HG02678 (cell line): ENCODE data around the gene KLRF2.

Experiments
- ATAC-seq: cut with Tn5 transposase; IDR thresholded peaks from one replicate; pipeline ENCODE4 v1.9.1; 2021; ENCODE audit warnings: mild to moderate bottlenecking, moderate library complexity; ENCODE audit not compliant: unreplicated experiment

The KLRF2 gene

GRCh38 chr12:9883175-9883574 lies 1.9 kb downstream of the KLRF2 start:
- no peak for ATAC-seq

- ATAC-seq: no peak
Observed at GRCh38 chr12:9888665-9889273, 7.5 kb downstream of the KLRF2 start.

GRCh38 chr12:9895215-9895971 lies 14.1 kb downstream of the KLRF2 start:
- no peak for ATAC-seq

- ATAC-seq: no peak
Observed at GRCh38 chr12:9897535-9897934, 16.2 kb downstream of the KLRF2 start.

GRCh38 chr12:9899209-9899608 lies 17.9 kb downstream of the KLRF2 start:
- no peak for ATAC-seq

GRCh38 chr12:9900930-9901329 lies 19.6 kb downstream of the KLRF2 start:
- ATAC-seq: no peak

GRCh38 chr12:9902539-9903228 lies 21.4 kb downstream of the KLRF2 start:
- no peak for ATAC-seq

- no peak for ATAC-seq
Observed at GRCh38 chr12:9906873-9907272, 25.6 kb downstream of the KLRF2 start.

- no peak for ATAC-seq
Observed at GRCh38 chr12:9907769-9908168, 26.5 kb downstream of the KLRF2 start.

GRCh38 chr12:9908350-9908749 lies 27.1 kb downstream of the KLRF2 start:
- no peak for ATAC-seq

- ATAC-seq: no peak
Observed at GRCh38 chr12:9909724-9910123, 28.4 kb downstream of the KLRF2 start.

GRCh38 chr12:9910716-9911421 lies 29.6 kb downstream of the KLRF2 start:
- no peak for ATAC-seq

- ATAC-seq: no peak
Observed at GRCh38 chr12:9911708-9912107, 30.4 kb downstream of the KLRF2 start.

GRCh38 chr12:9919443-9919842 lies 38.2 kb downstream of the KLRF2 start:
- no peak for ATAC-seq

GRCh38 chr12:9920451-9920850 lies 39.2 kb downstream of the KLRF2 start:
- no peak for ATAC-seq

- ATAC-seq: no peak
Observed at GRCh38 chr12:9922429-9922828, 41.1 kb downstream of the KLRF2 start.

GRCh38 chr12:9925705-9926393 lies 44.6 kb downstream of the KLRF2 start:
- ATAC-seq: no peak

- ATAC-seq: no peak
Observed at GRCh38 chr12:9926876-9927275, 45.6 kb downstream of the KLRF2 start.

GRCh38 chr12:9928607-9929006 lies 47.3 kb downstream of the KLRF2 start:
- ATAC-seq: no peak

GRCh38 chr12:9931245-9931644 lies 50.0 kb downstream of the KLRF2 start:
- no peak for ATAC-seq

- no peak for ATAC-seq
Observed at GRCh38 chr12:9932270-9932669, 51.0 kb downstream of the KLRF2 start, which contains the start of gene CLEC2A. Gene CLEC2A (minus strand): TSS chr12:9932370. CDS start chr12:9932329, 41 bp downstream.
